Ishikawa (cell line): ENCODE measurements around the gene PTGS2.

Experiments
- CEBPB ChIP-seq: IDR thresholded peaks from 2 replicates; pipeline ENCODE4 v1.6.1; 2012
- EGR1 ChIP-seq: IDR thresholded peaks from 2 replicates; pipeline ENCODE4 v1.6.1; 2012
- EP300 ChIP-seq: IDR thresholded peaks from 2 replicates; pipeline ENCODE4 v1.6.1; 2012; ENCODE audit warnings: borderline replicate concordance
- NFIC ChIP-seq: IDR thresholded peaks from 2 replicates; pipeline ENCODE4 v1.6.1; 2012
- RAD21 ChIP-seq: IDR thresholded peaks from 2 replicates; pipeline ENCODE4 v1.6.1; 2012; ENCODE audit warnings: low read depth
- TCF12 ChIP-seq: IDR thresholded peaks from 2 replicates; pipeline ENCODE4 v1.6.1; 2012; ENCODE audit warnings: low read depth
- YY1 ChIP-seq: IDR thresholded peaks from 2 replicates; pipeline ENCODE4 v1.6.1; 2012; ENCODE audit warnings: low read depth
- TF ChIP-seq, protein P1 (sequence below): IDR thresholded peaks from 2 replicates; pipeline ENCODE4 v1.6.1; 2012

DNA sequence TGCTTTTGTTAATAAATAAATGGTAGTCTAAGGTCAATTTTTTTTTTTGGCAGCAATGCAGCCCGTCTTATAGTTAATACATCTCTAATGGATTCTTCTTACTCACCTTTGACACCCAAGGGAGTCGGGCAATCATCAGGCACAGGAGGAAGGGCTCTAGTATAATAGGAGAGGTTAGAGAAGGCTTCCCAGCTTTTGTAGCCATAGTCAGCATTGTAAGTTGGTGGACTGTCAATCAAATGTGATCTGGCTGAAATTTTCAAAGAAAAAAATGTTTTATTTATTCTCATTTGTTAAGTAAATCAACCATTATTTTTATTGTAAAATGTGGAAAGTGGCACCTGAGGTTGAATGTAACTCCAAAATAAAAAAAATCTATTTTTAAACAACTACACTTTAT, 2.1 kb downstream of the PTGS2 start:
- TF ChIP-seq EP300 (no peak), NFIC (no peak), EGR1 (no peak), RAD21 (no peak), TCF12 (no peak), CEBPB (no peak), YY1 (no peak)
- TF ChIP-seq, protein P1, sequence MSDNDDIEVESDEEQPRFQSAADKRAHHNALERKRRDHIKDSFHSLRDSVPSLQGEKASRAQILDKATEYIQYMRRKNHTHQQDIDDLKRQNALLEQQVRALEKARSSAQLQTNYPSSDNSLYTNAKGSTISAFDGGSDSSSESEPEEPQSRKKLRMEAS, result no peak
